Neural cell (in vitro differentiated cells): ENCODE measurements around the gene SOD3. TPM values are rescaled to one million over a fixed set of nuclear protein-coding genes. Genes with fewer than 3 reads are reported as not detected.

Experiments
- H2AFZ ChIP-seq: fragments of 200-600, 300-800 bp; sonication (generic), shearing (Covaris generic); 2 replicates; pipeline ENCODE4 v1.6.0; 2014; ENCODE audit warnings: low read depth, mild to moderate bottlenecking, antibody characterized with exemption, low read length, moderate library complexity
- H3F3A ChIP-seq: fragments of 200-600 bp; shearing (Covaris generic); 2 replicates; pipeline ENCODE4 v1.6.1; 2016; ENCODE audit warnings: mild to moderate bottlenecking, moderate library complexity, mixed read lengths, antibody characterized with exemption, low read length; ENCODE audit not compliant: insufficient read depth, poor library complexity, severe bottlenecking
- H3K27ac ChIP-seq: fragments of 200-600, 300-800 bp; sonication (generic), shearing (Covaris generic); 2 replicates; pipeline ENCODE4 v1.5.1; 2014; ENCODE audit warnings: mild to moderate bottlenecking, low read length, moderate library complexity
- H3K27me3 ChIP-seq: fragments of 300-800, 200-600 bp; sonication (generic), shearing (Covaris generic); 2 replicates; pipeline ENCODE4 v1.6.0; 2014; ENCODE audit warnings: mild to moderate bottlenecking, low read depth, low read length, moderate library complexity; ENCODE audit not compliant: insufficient read depth
- H3K36me3 ChIP-seq: fragments of 300-800, 200-600 bp; sonication (generic), shearing (Covaris generic); 2 replicates; pipeline ENCODE4 v1.5.1; 2014; ENCODE audit warnings: mild to moderate bottlenecking, antibody characterized with exemption, low read length, moderate library complexity; ENCODE audit not compliant: insufficient read depth
- H3K4me2 ChIP-seq: fragments of 300-800, 200-600 bp; sonication (generic), shearing (Covaris generic); 2 replicates; pipeline ENCODE4 v1.6.0; 2014; ENCODE audit warnings: mild to moderate bottlenecking, low read length
- H3K4me3 ChIP-seq: fragments of 300-800, 200-600 bp; sonication (generic), shearing (Covaris generic); 2 replicates; pipeline ENCODE4 v1.5.1; 2014; ENCODE audit warnings: mild to moderate bottlenecking, low read length, moderate library complexity
- H3K79me2 ChIP-seq: fragments of 200-600 bp; shearing (Covaris generic); replicated peaks from 2 replicates; pipeline ENCODE4 v1.6.0; 2014; ENCODE audit warnings: mild to moderate bottlenecking, low read length, moderate library complexity; ENCODE audit not compliant: insufficient read depth
- H3K9ac ChIP-seq: fragments of 300-800, 200-600 bp; sonication (generic), shearing (Covaris generic); 2 replicates; pipeline ENCODE4 v1.6.1; 2016; ENCODE audit warnings: mild to moderate bottlenecking, low read length, mixed read lengths
- H3K9me2 ChIP-seq: fragments of 200-600 bp; shearing (Covaris generic); 2 replicates; pipeline ENCODE4 v1.6.1; 2016; ENCODE audit warnings: mild to moderate bottlenecking, low read length, mixed read lengths; ENCODE audit not compliant: insufficient read depth
- H3K9me3 ChIP-seq: fragments of 200-600, 300-800 bp; sonication (generic), shearing (Covaris generic); 2 replicates; pipeline ENCODE4 v1.6.1; 2016; ENCODE audit warnings: mild to moderate bottlenecking, mixed run types, low read length, moderate library complexity, mixed read lengths
- H4K20me1 ChIP-seq: fragments of 200-600 bp; shearing (Covaris generic); 2 replicates; pipeline ENCODE4 v1.6.1; 2016; ENCODE audit warnings: mild to moderate bottlenecking, mixed run types; ENCODE audit not compliant: insufficient read depth
- CTCF ChIP-seq: fragments of 450-650 bp; IDR thresholded peaks from 2 replicates; pipeline ENCODE4 v1.5.1; 2014; ENCODE audit warnings: antibody characterized with exemption, mild to moderate bottlenecking, moderate library complexity; ENCODE audit not compliant: poor library complexity, severe bottlenecking
- EP300 ChIP-seq: fragments of 450-650 bp; conservative IDR thresholded peaks from 2 replicates; pipeline ENCODE4 v1.6.1; 2014; ENCODE audit warnings: antibody characterized with exemption, mild to moderate bottlenecking, moderate library complexity; ENCODE audit not compliant: poor library complexity, severe bottlenecking
- EZH2 ChIP-seq: fragments of 200-600, 300-800 bp; shearing (Covaris generic), sonication (generic); IDR thresholded peaks from 2 replicates; pipeline ENCODE4 v1.6.1; 2014; ENCODE audit warnings: antibody characterized with exemption, low read length, borderline replicate concordance, mild to moderate bottlenecking; ENCODE audit not compliant: insufficient read depth, poor library complexity, severe bottlenecking
- MXI1 ChIP-seq: fragments of 450-650 bp; conservative IDR thresholded peaks from 2 replicates; pipeline ENCODE4 v1.6.1; 2014; ENCODE audit warnings: antibody characterized with exemption, mild to moderate bottlenecking; ENCODE audit not compliant: poor library complexity, severe bottlenecking
- POLR2AphosphoS5 ChIP-seq: IDR thresholded peaks from 2 replicates; pipeline ENCODE4 v1.6.1; 2012
- RAD21 ChIP-seq: fragments of 450-650 bp; conservative IDR thresholded peaks from 2 replicates; pipeline ENCODE4 v1.6.1; 2014; ENCODE audit warnings: antibody characterized with exemption, mild to moderate bottlenecking, moderate library complexity
- REST ChIP-seq: IDR thresholded peaks from 2 replicates; pipeline ENCODE4 v1.6.1; 2012; ENCODE audit warnings: borderline replicate concordance
- SMC3 ChIP-seq: fragments of 450-650 bp; conservative IDR thresholded peaks from 2 replicates; pipeline ENCODE4 v1.6.1; 2014; ENCODE audit warnings: antibody characterized with exemption, mild to moderate bottlenecking, moderate library complexity; ENCODE audit not compliant: poor library complexity
- TAF1 ChIP-seq: IDR thresholded peaks from 2 replicates; pipeline ENCODE4 v1.6.1; 2012; ENCODE audit warnings: low read depth
- polyA plus RNA-seq: library from polyadenylated mRNA; depleted of rRNA; stranded (reverse); fragments of >200 nt; gene quantifications from 2 replicates; pipeline ENCODE4 v1.2.3, GENCODE V29; 2014

Gene SOD3
- polyA plus RNA-seq, 1 donor from 2014 or later: not detected

- H3K4me2 ChIP-seq: no peak overlapping the region
Observed at GRCh38 chr4:24765376-24765988, 29.9 kb upstream of the SOD3 start.

GRCh38 chr4:24768006-24768405 is 27.4 kb upstream of the SOD3 start:
- Histone ChIP-seq H3K9me3 (no peaks in the 10 kb centered on the region), H3K36me3 (no peaks in the 10 kb centered on the region), H3K9ac (no peak overlapping the region), H4K20me1 (no peaks in the 10 kb centered on the region), H3K4me3 (no peak overlapping the region), H3K27ac (no peak overlapping the region), H3F3A (no peaks in the 10 kb centered on the region), H3K27me3 (no peaks in the 10 kb centered on the region), H3K9me2 (no peaks in the 10 kb centered on the region), H3K4me2 (no peak overlapping the region), H3K79me2 (no peaks in the 10 kb centered on the region), H2AFZ (no peak overlapping the region)
- no peak for TF ChIP-seq TAF1
- no peak for TF ChIP-seq SMC3
- no peak for TF ChIP-seq EP300
- TF ChIP-seq CTCF: no peak
- TF ChIP-seq POLR2AphosphoS5: no peak
- TF ChIP-seq REST: no peak

More at GRCh38 chr4:24765376-24765988, 29.9 kb upstream of the SOD3 start:
- Histone ChIP-seq H3K79me2 (no peaks in the 10 kb centered on the region), H3K9me2 (no peaks in the 10 kb centered on the region), H2AFZ (no peak overlapping the region), H3K27me3 (no peaks in the 10 kb centered on the region), H3K27ac (no peak overlapping the region), H3K9ac (no peak overlapping the region), H3F3A (no peaks in the 10 kb centered on the region), H3K36me3 (no peaks in the 10 kb centered on the region), H4K20me1 (no peaks in the 10 kb centered on the region), H3K4me3 (no peak overlapping the region), H3K9me3 (no peaks in the 10 kb centered on the region)
- TF ChIP-seq RAD21: no peak
- TF ChIP-seq POLR2AphosphoS5: no peak
- no peak for TF ChIP-seq CTCF
- no peak for TF ChIP-seq EZH2
- no peak for TF ChIP-seq EP300
- no peak for TF ChIP-seq TAF1
- no peak for TF ChIP-seq REST
- TF ChIP-seq MXI1: no peak
- TF ChIP-seq SMC3: no peak
